Dedifferentiated amniotic fluid mesenchymal stem cell (primary cell): Measurements from ENCODE around the gene HAUS2.
"Not testable (repeated sequence)": the region's sequence is repeated elsewhere in the genome, so short reads cannot be mapped to it uniquely, and the experiment has no call there.

ENCODE experiments used
- DNase-seq: peaks from one replicate; pipeline ENCODE4 v3.0.0-alpha.2; 2016; ENCODE audit errors: extremely low spot score

Gene HAUS2

GRCh38 chr15:42576040-42576594 is 27.5 kb downstream of the HAUS2 start:
- DNase-seq, result no peak

- DNase-seq, result no peak
Observed at GRCh38 chr15:42576776-42577175, 28.1 kb downstream of the HAUS2 start.

GRCh38 chr15:42577514-42578031 is 28.9 kb downstream of the HAUS2 start:
- peak; percentile 76 for DNase-seq

GRCh38 chr15:42578984-42579537 is 30.4 kb downstream of the HAUS2 start:
- no peak for DNase-seq

GRCh38 chr15:42581272-42581730 is 32.7 kb downstream of the HAUS2 start:
- peak; percentile 64 for DNase-seq

GRCh38 chr15:42582569-42583375 is 34.1 kb downstream of the HAUS2 start:
- DNase-seq, result no peak

- no peak for DNase-seq
Observed at GRCh38 chr15:42584031-42584765, 35.6 kb downstream of the HAUS2 start.

- no peak for DNase-seq
Observed at GRCh38 chr15:42590619-42591237, 42.1 kb downstream of the HAUS2 start.

GRCh38 chr15:42591238-42591934 is 42.7 kb downstream of the HAUS2 start:
- peak; percentile 49 for DNase-seq

- no peak for DNase-seq
Observed at GRCh38 chr15:42592716-42593115, 44.1 kb downstream of the HAUS2 start.

- DNase-seq, result no peak
Observed at GRCh38 chr15:42593143-42593542, 44.5 kb downstream of the HAUS2 start.

- no peak for DNase-seq
Observed at GRCh38 chr15:42594095-42594494, 45.5 kb downstream of the HAUS2 start.

GRCh38 chr15:42595626-42596240 is 47.1 kb downstream of the HAUS2 start:
- DNase-seq, result no peak

GRCh38 chr15:42601316-42601715 is 52.7 kb downstream of the HAUS2 start:
- DNase-seq, result not testable (repeated sequence)

- DNase-seq, result no peak
Observed at GRCh38 chr15:42602501-42602900, 53.9 kb downstream of the HAUS2 start.

- DNase-seq, result no peak
Observed at GRCh38 chr15:42603978-42604377, 55.3 kb downstream of the HAUS2 start.

- DNase-seq, result no peak
Observed at GRCh38 chr15:42604894-42605744, 56.5 kb downstream of the HAUS2 start.

GRCh38 chr15:42605796-42606195 is 57.2 kb downstream of the HAUS2 start:
- no peak for DNase-seq

- DNase-seq, result no peak
Observed at GRCh38 chr15:42608110-42608531, 59.5 kb downstream of the HAUS2 start.
